ENCODE results near the gene HDDC2. TPM values are rescaled to one million over a fixed set of nuclear protein-coding genes. Genes with fewer than 3 reads are reported as not detected.

The HDDC2 gene
- polyA plus RNA-seq, 1 donor from 2014 or later, result 75.2 TPM

GRCh38 chr6:125337706-125338105, 35.9 kb upstream of the HDDC2 start:
- no peaks in the 10 kb centered on the region for H3K36me3 ChIP-seq (ENCODE audit: insufficient read depth, low read length)
- no peaks in the 10 kb centered on the region for H4K20me1 ChIP-seq (ENCODE audit: insufficient read depth)
- no peaks in the 10 kb centered on the region for H3F3A ChIP-seq (ENCODE audit: insufficient read depth, low read length, poor library complexity, severe bottlenecking)
- no peaks in the 10 kb centered on the region for H3K9me2 ChIP-seq (ENCODE audit: insufficient read depth, low read length)
- no peak overlapping the region for H3K4me2 ChIP-seq (ENCODE audit: low read length)
- H3K27ac ChIP-seq (ENCODE audit: low read length), result no peak overlapping the region
- TF ChIP-seq POLR2AphosphoS5 (IDR thresholded peaks at IDR 0.05), result no peak
- TF ChIP-seq EP300 (conservative IDR thresholded peaks at IDR 0.05; ENCODE audit: poor library complexity, severe bottlenecking), result no peak
- TF ChIP-seq RAD21 (conservative IDR thresholded peaks at IDR 0.05), result no peak
- TF ChIP-seq TAF1 (IDR thresholded peaks at IDR 0.05; ENCODE audit: low read depth), result no peak
- TF ChIP-seq, protein P1, sequence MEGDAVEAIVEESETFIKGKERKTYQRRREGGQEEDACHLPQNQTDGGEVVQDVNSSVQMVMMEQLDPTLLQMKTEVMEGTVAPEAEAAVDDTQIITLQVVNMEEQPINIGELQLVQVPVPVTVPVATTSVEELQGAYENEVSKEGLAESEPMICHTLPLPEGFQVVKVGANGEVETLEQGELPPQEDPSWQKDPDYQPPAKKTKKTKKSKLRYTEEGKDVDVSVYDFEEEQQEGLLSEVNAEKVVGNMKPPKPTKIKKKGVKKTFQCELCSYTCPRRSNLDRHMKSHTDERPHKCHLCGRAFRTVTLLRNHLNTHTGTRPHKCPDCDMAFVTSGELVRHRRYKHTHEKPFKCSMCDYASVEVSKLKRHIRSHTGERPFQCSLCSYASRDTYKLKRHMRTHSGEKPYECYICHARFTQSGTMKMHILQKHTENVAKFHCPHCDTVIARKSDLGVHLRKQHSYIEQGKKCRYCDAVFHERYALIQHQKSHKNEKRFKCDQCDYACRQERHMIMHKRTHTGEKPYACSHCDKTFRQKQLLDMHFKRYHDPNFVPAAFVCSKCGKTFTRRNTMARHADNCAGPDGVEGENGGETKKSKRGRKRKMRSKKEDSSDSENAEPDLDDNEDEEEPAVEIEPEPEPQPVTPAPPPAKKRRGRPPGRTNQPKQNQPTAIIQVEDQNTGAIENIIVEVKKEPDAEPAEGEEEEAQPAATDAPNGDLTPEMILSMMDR (IDR thresholded peaks at IDR 0.05; ENCODE audit: poor library complexity, severe bottlenecking), result no peak
- no peak for TF ChIP-seq SMC3 (conservative IDR thresholded peaks at IDR 0.05; ENCODE audit: poor library complexity)
- no peak for TF ChIP-seq MXI1 (conservative IDR thresholded peaks at IDR 0.05; ENCODE audit: poor library complexity, severe bottlenecking)
- TF ChIP-seq, protein P2, sequence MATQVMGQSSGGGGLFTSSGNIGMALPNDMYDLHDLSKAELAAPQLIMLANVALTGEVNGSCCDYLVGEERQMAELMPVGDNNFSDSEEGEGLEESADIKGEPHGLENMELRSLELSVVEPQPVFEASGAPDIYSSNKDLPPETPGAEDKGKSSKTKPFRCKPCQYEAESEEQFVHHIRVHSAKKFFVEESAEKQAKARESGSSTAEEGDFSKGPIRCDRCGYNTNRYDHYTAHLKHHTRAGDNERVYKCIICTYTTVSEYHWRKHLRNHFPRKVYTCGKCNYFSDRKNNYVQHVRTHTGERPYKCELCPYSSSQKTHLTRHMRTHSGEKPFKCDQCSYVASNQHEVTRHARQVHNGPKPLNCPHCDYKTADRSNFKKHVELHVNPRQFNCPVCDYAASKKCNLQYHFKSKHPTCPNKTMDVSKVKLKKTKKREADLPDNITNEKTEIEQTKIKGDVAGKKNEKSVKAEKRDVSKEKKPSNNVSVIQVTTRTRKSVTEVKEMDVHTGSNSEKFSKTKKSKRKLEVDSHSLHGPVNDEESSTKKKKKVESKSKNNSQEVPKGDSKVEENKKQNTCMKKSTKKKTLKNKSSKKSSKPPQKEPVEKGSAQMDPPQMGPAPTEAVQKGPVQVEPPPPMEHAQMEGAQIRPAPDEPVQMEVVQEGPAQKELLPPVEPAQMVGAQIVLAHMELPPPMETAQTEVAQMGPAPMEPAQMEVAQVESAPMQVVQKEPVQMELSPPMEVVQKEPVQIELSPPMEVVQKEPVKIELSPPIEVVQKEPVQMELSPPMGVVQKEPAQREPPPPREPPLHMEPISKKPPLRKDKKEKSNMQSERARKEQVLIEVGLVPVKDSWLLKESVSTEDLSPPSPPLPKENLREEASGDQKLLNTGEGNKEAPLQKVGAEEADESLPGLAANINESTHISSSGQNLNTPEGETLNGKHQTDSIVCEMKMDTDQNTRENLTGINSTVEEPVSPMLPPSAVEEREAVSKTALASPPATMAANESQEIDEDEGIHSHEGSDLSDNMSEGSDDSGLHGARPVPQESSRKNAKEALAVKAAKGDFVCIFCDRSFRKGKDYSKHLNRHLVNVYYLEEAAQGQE (IDR thresholded peaks at IDR 0.05; ENCODE audit: borderline replicate concordance), result no peak
- no peak for TF ChIP-seq EZH2 (IDR thresholded peaks at IDR 0.05; ENCODE audit: borderline replicate concordance, insufficient read depth, low read length, poor library complexity, severe bottlenecking)
- no peak overlapping the region for H3K4me3 ChIP-seq (ENCODE audit: low read length)
- no peaks in the 10 kb centered on the region for H3K9me3 ChIP-seq (ENCODE audit: low read length)
- no peaks in the 10 kb centered on the region for H3K27me3 ChIP-seq (ENCODE audit: insufficient read depth, low read depth, low read length)
- no peaks in the 10 kb centered on the region for H3K79me2 ChIP-seq (replicated peaks; ENCODE audit: insufficient read depth, low read length)
- H2AFZ ChIP-seq (ENCODE audit: low read depth, low read length), result no peak overlapping the region
- no peak overlapping the region for H3K9ac ChIP-seq (ENCODE audit: low read length)

DNA sequence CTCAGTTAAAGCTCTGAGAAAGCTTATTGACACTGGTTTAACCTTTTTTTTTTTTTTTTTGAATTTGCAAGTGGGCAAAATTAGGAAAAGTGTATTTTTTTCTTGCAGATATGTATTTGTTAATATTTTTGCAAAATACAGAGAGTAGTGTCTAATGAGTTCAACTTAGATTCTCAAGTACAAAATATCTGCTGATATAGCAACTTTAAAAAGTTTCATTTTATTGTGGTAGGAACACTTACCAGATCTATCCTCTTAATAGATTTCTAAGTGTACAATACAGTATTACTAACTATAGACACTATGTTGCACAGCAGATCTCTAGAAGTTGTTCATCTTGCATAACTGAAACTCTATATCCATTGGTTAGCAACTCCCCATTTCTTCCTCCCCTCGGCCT, 30.9 kb upstream of the HDDC2 start:
- no peak overlapping the region for H3K9ac ChIP-seq (ENCODE audit: low read length)
- no peak overlapping the region for H2AFZ ChIP-seq (ENCODE audit: low read depth, low read length)
- H3K4me3 ChIP-seq (ENCODE audit: low read length), result no peak overlapping the region
- no peak overlapping the region for H3K27ac ChIP-seq (ENCODE audit: low read length)
- no peaks in the 10 kb centered on the region for H3K27me3 ChIP-seq (ENCODE audit: insufficient read depth, low read depth, low read length)
- no peaks in the 10 kb centered on the region for H3K9me3 ChIP-seq (ENCODE audit: low read length)
- no peaks in the 10 kb centered on the region for H3K9me2 ChIP-seq (ENCODE audit: insufficient read depth, low read length)
- no peaks in the 10 kb centered on the region for H4K20me1 ChIP-seq (ENCODE audit: insufficient read depth)
- H3F3A ChIP-seq (ENCODE audit: insufficient read depth, low read length, poor library complexity, severe bottlenecking), result no peaks in the 10 kb centered on the region
- TF ChIP-seq POLR2AphosphoS5 (IDR thresholded peaks at IDR 0.05) (no peak), SMC3 (conservative IDR thresholded peaks at IDR 0.05; ENCODE audit: poor library complexity) (no peak), EP300 (conservative IDR thresholded peaks at IDR 0.05; ENCODE audit: poor library complexity, severe bottlenecking) (no peak), RAD21 (conservative IDR thresholded peaks at IDR 0.05) (no peak), MXI1 (conservative IDR thresholded peaks at IDR 0.05; ENCODE audit: poor library complexity, severe bottlenecking) (no peak), EZH2 (IDR thresholded peaks at IDR 0.05; ENCODE audit: borderline replicate concordance, insufficient read depth, low read length, poor library complexity, severe bottlenecking) (no peak), TAF1 (IDR thresholded peaks at IDR 0.05; ENCODE audit: low read depth) (no peak)
- TF ChIP-seq, protein P1 (IDR thresholded peaks at IDR 0.05; ENCODE audit: poor library complexity, severe bottlenecking), result no peak
- TF ChIP-seq, protein P2 (IDR thresholded peaks at IDR 0.05; ENCODE audit: borderline replicate concordance), result no peak
- H3K79me2 ChIP-seq (replicated peaks; ENCODE audit: insufficient read depth, low read length), result no peaks in the 10 kb centered on the region
- H3K36me3 ChIP-seq (ENCODE audit: insufficient read depth, low read length), result no peaks in the 10 kb centered on the region
- no peak overlapping the region for H3K4me2 ChIP-seq (ENCODE audit: low read length)
